GM19099 (cell line): ENCODE measurements around the gene TBR1.

ENCODE experiments used
- POLR2A ChIP-seq: IDR thresholded peaks from 3 replicates; pipeline ENCODE4 v1.6.1; 2011; ENCODE audit warnings: low read depth; ENCODE audit not compliant: insufficient read length; ENCODE audit errors: extremely low read depth

The TBR1 gene

GRCh38 chr2:161415987-161416707 lies at the start of gene TBR1:
Gene TBR1, plus strand, starts transcription at chr2:161416297. Its CDS starts 114 bp downstream, at chr2:161416411.
- no peak for TF ChIP-seq POLR2A

GRCh38 chr2:161367675-161368074 lies 48.4 kb upstream of the TBR1 start:
- TF ChIP-seq POLR2A: no peak

- no peak for TF ChIP-seq POLR2A
These were observed 46.8 kb upstream of the TBR1 start for GRCh38 chr2:161369311-161369710.

- no peak for TF ChIP-seq POLR2A
These were observed 45.1 kb upstream of the TBR1 start for GRCh38 chr2:161370981-161371380.

GRCh38 chr2:161371869-161372268 lies 44.2 kb upstream of the TBR1 start:
- TF ChIP-seq POLR2A: no peak

- no peak for TF ChIP-seq POLR2A
These were observed 42.2 kb upstream of the TBR1 start for GRCh38 chr2:161373942-161374341.

GRCh38 chr2:161374446-161374845 lies 41.7 kb upstream of the TBR1 start:
- TF ChIP-seq POLR2A: no peak

GRCh38 chr2:161379740-161380139 lies 36.4 kb upstream of the TBR1 start:
- no peak for TF ChIP-seq POLR2A

GRCh38 chr2:161381546-161381945 lies 34.6 kb upstream of the TBR1 start:
- no peak for TF ChIP-seq POLR2A

- TF ChIP-seq POLR2A: no peak
These were observed 33.4 kb upstream of the TBR1 start for GRCh38 chr2:161382747-161383146.

GRCh38 chr2:161384864-161385263 lies 31.2 kb upstream of the TBR1 start:
- TF ChIP-seq POLR2A: no peak

- TF ChIP-seq POLR2A: no peak
These were observed 29.8 kb upstream of the TBR1 start for GRCh38 chr2:161386228-161386824.

GRCh38 chr2:161388146-161388779 lies 27.8 kb upstream of the TBR1 start:
- no peak for TF ChIP-seq POLR2A

- TF ChIP-seq POLR2A: no peak
These were observed 24.2 kb upstream of the TBR1 start for GRCh38 chr2:161391737-161392506.

GRCh38 chr2:161400076-161400475 lies 16.0 kb upstream of the TBR1 start:
- no peak for TF ChIP-seq POLR2A
